GM03348 (cell line): ENCODE data around the gene NSMF.
A peak's percentile ranks its signal among the peaks of the same experiment; 100 is the strongest.

Source experiments
- DNase-seq: peaks from one replicate; pipeline ENCODE4 v3.0.0; 2012; ENCODE audit warnings: low spot score

NSMF gene

GRCh38 chr9:137432687-137433348 lies 26.3 kb downstream of the NSMF start:
- DNase-seq = no peak

GRCh38 chr9:137431416-137431931 lies 27.7 kb downstream of the NSMF start:
- DNase-seq = no peak

GRCh38 chr9:137430723-137431415 lies 28.3 kb downstream of the NSMF start:
- no peak for DNase-seq

- no peak for DNase-seq
Measured at GRCh38 chr9:137429974-137430722, 29.0 kb downstream of the NSMF start.

GRCh38 chr9:137429546-137429890 lies 29.6 kb downstream of the NSMF start:
- no peak for DNase-seq

GRCh38 chr9:137428841-137429545 lies 30.1 kb downstream of the NSMF start:
- no peak for DNase-seq

- no peak for DNase-seq
Measured at GRCh38 chr9:137428311-137428630, 30.9 kb downstream of the NSMF start.

- no peak for DNase-seq
Measured at GRCh38 chr9:137427454-137428310, 31.5 kb downstream of the NSMF start.

- no peak for DNase-seq
Measured at GRCh38 chr9:137426018-137426681, 33.0 kb downstream of the NSMF start.

- no peak for DNase-seq
Measured at GRCh38 chr9:137423514-137424291, 35.4 kb downstream of the NSMF start.

GRCh38 chr9:137422604-137423513 lies 36.3 kb downstream of the NSMF start, which contains the start of the genes EXD3 and NOXA1:
TSS of gene EXD3 (minus strand) at chr9:137423162. CDS start at chr9:137395357, 27,805 bp downstream.
TSS of gene NOXA1 (plus strand) at chr9:137423393. CDS start at chr9:137423530, 137 bp downstream.
- peak; percentile 99 for DNase-seq

GRCh38 chr9:137421838-137422603 lies 37.1 kb downstream of the NSMF start:
- no peak for DNase-seq

GRCh38 chr9:137417161-137418021 lies 41.7 kb downstream of the NSMF start:
- DNase-seq = no peak

GRCh38 chr9:137416563-137417151 lies 42.5 kb downstream of the NSMF start:
- DNase-seq = no peak

- no peak for DNase-seq
Measured at GRCh38 chr9:137416006-137416562, 43.0 kb downstream of the NSMF start.

- no peak for DNase-seq
Measured at GRCh38 chr9:137415451-137415850, 43.7 kb downstream of the NSMF start.
